ENCODE measurements around the gene DAAM2.

Gene DAAM2

DNA sequence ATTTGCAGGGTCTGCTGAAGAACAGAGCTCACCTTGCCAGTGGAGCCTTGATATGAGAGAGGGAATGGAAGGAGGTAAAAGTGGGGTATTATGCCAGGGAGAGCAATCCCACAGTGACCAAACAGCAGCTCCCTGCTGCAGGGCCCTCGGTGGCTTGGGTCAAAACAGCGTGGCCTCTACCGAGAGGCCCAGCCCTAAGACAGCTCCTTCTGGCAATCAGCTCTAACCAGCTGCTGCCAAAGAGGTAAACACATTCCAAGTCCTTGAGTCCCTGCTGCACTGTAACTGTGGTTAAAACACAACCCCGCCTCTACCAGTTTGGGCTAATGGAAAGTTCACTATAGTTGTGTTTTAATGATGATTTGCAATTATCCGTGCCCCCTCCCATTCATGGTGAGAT lies 1.4 kb upstream of the DAAM2 start:
- DNase-seq = no peak

DNA sequence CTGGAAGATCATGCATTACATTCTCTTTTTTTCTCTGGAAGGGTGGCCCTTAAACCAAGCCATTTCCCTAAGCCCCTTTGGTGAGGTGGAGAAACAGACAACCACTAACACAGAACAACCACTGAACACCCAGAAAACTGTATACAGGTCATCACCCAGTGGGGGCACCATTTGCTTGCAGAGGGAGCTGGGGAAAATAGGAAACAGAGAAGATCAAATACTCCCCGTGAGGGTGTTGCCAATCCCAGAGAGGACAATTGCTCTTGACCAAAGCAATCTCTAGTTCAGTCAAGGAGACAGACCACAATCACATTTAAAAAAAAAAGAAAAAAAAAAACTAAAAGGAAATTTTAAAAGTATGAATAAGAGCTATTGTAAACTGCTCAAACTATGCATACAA lies 865 bp upstream of the DAAM2 start:
- DNase-seq = no peak

DNA sequence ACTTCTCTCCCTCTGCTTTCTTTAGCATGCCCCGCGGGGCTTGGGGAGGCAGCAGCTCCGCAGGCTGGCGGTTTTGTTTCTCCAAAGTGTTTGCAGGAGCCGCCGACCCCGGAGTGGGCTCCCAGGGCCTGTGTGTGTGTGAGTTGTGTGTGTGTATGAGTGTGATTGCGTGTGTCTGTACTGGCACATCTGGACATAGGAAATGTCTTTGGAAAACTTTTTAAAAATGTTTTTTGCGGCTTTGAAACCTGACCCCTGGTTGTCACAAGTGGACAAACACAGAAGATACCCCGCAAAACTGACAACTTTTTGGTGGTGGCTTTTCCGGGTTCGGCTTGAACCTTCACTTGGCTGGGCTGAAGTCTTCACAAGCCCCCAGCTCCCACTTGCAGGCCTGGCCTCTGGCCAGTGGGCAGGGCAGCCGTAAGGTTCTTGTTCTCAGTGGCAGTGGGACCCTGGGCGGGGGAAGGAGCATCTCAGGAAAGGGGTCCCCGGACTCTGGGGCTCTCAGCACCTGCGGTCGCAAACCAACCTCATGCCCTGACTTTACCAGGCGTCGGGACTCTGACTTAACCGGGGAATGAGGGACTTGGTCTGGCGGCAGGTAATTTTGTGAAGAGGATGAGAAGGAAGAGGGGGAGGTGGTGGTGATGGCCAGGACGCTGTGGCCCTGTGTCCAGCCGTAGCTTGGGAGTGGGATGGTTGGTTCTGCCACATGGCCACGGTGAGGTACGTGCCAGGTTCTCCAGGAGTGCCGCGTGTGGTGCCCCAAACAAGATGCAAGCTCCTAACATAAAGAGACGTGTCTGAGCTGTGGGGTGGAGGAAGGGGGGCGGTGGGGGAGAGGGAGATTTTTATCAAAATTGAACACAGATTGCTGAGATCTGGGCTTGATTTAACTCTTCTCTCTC lies 619 bp downstream of the DAAM2 start:
- no peak for DNase-seq

DNA sequence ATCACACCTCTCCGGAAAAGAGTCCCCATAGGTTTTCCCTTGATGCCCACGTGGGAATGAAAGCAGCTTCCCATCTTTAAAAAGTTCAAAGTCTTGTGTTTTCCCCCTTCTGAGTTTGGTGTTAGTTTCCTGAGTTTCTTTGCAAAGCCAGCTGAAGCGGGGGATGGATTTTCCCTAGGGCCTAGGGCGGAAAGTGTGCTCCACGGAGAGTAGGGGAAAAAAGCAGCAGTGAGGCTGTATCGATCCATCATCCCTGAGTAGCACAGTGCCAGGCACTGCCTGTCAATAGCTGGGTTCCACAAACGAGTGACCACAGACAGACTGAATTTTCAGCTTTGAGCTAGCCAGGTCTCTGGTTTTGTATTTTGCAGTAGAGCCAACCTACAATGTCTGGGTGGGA lies 1.3 kb downstream of the DAAM2 start:
- DNase-seq = no peak

DNA sequence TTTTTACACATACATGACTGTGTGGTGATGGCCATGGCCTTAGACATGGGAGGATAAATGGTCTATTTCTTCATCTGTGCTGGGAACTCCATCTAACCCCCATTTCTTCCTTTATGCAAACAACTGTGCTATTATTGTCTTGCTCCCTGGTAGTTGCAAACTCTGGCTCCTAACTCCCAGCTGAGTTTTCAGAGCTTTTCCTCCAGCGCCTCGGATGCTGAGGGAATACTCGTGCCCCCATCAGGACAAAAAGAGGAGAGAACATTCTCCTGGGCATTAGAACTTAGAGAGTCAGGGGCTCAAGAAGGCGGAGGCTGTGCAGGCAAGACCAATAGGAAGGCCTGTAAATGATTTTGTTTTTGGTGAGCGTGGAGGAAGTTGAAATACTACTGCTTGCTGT lies 2.1 kb downstream of the DAAM2 start:
- no peak for DNase-seq

DNA sequence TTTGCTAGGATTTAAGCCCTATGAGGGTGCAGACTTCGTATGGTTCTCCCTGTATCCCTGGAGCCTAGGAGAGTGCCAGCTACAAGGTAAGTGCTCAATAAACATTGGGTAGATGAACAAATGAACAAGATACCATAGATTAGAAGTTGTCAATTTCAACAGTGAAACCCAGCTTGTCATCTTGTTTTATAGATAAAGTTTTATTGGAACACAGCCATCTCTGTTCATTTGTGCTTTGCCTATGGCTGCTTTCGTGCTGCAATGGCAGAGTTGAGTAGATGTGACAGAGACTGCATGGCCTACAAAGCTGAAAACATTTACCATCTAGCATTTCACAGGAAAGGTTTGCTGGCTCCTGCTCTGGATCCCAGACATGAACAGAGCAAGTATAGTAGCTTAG lies 5.6 kb downstream of the DAAM2 start:
- DNase-seq = no peak

DNA sequence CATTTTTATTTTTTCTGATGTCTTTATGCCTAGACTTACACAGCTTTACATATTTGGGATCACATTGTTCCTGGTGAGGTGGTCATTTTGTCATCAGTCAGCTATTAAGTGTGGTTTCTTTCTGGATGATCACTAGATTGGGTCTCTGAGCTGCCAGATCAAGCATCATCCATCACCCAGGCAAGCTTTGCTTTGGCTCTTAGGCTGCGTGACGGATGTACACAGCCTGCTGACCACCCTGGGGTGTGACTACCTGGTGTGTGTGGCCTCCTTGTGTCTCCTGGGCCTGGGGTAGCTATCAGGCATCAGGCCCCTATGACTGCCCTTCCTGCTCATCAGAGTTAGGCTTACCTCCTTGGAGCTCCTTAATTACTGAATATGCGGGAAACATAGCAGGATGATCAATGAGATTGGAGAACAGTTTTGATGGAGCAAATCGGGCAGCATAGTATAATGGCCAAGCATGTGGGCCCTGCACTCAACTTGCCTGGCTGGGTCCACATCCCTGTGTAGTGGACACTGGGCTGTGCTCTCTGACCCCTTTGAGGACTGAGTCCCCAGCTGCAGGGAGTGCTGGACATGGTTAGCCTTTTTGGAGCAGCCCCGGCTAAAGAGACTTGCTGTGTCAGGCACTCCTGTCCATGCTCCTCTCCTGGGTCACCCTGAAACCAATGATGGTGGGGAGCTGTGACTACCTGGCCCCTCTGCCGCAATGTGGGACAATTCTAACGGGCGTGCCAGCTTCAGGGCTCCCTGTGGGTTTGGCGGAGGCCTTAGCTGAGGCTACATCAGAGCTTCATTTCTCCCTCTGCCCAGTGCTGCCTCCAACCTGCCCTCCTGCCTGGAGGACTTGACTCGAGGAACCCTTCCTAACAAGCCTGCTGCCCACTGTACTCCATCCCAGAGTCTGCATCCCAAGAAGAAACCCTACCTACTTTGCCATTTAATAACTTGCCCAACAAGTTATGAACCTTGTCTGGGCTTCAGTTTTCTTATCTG lies 8.2 kb downstream of the DAAM2 start:
- no peak for DNase-seq

DNA sequence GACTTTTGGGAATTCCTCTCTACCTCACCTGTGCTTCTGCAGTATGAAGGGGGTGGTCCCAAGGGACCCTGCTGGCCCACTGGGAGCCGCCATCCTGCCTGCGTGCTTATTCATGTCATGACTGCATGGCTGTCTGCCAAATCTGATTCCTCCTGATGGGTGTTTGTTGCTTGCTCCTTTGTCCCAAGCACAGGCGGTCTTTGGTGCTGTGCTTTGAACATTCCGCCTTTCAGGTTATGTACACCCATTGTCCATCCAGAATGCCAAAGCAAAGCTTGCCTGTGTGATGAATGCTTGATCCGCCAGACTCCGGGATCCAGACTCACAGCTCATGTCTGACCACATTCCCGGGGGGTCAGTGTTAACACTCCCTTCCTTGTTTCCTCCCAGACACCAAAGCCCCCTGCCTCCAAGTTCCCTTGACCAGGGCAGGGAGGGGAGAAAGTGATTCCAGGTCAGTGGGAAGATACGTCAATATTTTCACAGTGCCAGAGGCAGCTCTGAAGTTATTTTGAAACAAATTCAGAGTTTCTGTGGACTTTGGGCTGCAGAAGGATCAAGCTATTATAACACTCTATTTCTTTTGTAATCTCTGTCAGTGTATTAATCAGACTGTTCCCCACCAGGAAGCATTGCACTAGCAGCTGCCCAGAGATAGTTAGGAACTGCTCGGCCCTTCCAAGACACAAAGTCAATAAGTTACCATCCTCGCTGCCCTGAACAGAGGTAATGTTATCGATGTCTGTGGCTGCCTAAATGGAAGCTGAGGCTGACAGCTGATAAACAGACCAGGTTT lies 9.5 kb downstream of the DAAM2 start:
- DNase-seq = no peak

DNA sequence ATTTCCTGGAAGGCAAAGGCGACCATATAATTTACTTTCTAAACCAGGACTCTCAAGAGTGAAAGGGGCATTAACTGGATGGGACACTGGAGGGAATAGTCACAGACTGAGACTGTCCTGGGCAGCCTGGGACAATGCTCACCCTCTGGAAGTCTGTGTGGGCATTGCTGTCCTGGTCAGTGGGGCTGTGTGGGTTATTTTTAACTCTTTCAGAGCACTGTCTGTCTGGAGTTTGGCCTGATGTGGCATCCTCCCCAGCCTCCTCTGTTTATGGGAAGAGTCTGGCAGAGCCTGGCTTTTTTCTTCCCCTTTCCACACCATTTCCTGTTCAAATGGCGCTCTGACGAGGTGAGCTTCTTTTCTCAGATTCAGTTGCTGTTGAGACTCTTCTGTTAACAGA lies 11.7 kb downstream of the DAAM2 start:
- no peak for DNase-seq

DNA sequence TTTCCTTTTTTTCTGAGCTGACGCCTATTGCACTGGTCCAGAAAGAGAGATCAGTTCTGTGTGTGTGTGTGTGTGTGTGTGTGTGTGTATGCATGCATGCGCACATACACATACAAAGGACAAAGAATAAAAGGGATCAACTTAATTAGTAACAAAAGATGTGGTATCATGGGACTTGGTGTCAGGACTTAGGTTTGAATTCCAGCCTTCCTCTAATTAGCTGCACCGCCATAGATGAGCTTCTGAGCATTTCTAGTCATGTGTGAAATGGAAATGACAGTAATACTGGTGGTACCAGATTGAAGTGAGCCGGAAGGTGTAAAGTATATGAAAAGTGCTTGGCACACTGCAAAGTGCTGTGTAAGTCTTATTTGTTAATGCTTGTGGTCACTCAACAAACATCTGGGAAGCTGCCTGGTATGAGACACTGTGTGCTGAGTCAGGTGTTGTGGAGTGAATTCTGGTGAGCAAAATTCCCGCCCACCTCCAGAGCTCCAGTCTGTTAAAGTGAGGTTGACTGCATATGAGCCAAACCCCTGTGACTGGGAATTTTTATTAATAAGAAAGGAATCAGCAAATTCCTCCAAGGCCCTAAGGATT lies 12.4 kb downstream of the DAAM2 start:
- DNase-seq = no peak

DNA sequence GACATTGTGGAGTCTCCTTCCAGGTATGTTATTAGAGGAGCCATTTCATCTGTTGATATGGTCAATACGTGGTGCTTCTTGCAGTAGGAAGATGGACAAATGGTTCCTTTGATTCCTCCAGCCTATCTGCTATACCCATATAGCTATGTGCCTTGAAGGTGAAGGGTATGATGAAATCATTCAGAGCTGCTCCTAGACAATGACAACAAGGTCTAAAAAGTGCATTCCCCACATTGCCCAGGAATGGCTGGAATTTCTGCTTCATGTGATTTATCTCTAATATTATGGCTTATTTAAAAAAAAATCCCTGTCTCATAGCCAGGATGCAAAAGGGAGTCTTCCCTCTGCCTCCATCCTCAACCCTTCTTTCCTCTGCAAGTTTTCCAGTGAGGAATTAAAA lies 14.1 kb downstream of the DAAM2 start:
- no peak for DNase-seq

DNA sequence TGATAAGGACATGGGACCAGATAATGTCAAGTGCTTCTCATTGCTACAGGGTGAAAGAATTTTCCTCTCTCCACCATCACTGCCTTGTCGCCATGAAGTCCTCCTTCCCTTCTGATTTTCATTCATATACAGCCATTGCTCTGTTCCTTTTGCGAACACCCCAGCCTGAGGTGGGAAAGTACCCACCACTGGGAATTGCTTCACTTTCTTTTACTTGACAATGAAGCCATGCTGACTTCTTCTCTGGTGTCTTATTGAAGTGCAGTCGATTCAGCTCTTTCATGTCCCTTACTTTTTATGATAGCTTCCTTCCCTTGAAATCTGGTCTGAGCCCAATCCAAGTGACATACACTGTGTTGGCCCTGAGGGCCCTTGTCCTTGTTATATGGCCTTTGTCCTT lies 16.2 kb downstream of the DAAM2 start:
- DNase-seq = no peak

DNA sequence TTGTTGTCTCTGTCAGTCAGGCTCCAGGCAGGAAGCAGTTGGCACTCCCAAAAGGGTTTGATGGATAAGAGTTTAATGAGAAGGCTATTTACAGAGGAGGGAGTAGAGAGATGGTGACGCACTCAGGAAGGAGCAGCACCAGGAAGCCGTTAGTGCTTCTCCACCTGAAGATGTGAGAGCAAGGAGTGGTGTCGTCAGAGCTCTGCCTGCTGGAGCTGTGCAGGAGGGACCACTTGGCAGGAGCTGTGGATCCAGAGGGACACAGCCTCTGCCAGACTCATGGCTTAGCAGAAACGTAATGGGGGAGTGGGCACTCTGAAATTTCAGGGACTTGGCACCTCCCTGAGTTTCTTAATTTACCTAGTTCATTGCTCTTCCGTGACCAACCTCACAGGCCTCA lies 16.8 kb downstream of the DAAM2 start:
- DNase-seq = no peak

DNA sequence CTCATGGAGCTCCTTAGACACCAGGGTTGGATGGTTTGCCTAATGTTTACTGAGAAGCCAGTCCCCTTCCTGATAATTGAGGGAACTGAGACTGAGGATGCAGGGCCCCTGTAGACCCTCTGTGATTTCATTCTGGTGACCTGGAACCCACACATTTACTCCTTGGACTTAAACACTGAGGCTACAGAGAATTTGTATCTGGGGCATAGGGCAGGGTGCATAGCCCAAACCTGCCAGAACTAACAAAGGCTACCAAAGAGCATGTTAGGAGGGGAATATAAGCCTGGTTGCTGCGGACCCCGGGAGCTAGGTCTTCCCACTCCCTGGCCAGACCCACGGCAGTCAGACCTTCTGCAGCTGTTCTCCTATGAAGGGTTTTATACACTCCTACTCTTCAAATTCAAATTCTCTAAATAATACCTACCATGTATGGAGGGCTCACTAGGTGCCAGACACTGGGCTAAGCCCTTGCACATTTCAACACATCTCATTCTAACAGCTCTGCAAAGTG lies 19.7 kb downstream of the DAAM2 start:
- DNase-seq = no peak

DNA sequence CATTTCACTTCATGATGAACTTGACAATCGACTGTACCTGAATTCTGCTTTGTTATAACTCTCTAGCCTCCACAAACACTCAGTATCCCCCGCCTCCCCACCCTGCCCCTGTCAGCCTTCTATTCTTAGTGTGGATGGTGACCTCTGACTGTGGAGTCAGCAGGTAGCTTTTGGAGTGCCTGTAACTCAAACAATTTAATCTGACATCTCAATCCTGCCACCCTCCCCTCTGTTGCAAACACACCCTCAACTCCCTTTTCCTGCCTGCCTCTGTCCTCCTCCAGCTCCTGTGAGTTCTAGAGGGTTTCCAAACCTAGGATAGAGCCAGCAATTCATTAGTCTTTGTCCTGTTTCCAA lies 20.3 kb downstream of the DAAM2 start:
- no peak for DNase-seq

DNA sequence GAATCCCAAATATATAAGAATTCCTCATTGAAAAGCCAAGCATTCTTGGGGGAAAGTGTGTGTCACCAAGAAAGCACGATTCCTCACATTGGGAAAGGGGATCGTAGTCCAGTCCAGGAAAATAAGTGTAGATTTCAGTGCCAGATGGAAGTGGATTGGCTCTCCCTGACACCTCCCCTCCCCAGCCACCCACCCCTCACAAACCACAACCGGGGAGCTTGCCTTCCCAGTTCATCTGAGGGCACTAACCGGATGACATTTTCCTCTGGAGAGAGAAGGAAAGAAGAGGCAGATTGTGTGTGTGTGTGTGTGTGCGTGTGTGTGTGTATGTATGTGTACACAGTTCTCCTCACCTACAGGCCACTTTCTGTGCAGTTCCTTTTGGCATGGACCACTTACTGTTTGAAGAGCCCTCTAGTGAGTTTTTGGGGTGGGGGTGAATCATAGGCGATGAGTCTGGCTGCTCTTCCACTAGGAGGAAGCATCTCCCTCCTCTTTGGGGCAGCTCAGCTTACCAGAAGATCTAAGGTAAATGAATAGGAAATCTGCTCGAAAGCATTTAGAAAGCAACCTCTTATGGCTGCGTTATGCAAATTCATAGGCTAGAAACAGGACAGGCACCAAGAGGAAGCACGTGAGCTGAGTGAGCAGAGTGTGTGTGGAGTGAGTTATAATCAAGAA lies 20.8 kb downstream of the DAAM2 start:
- DNase-seq = no peak

DNA sequence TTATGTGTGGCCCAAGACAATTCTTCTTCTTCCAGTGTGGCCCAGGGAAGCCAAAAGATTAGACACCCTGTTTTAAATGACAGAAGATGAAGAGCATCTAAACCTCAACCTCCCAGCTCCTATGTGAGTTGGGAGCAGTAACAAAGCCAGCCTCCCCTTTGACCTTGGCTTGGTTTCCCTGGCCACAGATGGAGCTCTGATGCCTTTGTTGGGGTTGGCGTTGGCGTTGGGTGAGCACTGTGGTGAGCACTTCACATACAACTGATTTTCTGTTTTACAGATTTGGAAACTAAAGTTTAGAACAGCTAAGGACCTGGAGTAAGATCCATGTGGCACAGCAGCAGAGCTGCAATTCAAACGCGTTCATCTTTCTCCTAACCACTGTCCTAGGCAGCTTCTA lies 22.1 kb downstream of the DAAM2 start:
- DNase-seq = no peak

DNA sequence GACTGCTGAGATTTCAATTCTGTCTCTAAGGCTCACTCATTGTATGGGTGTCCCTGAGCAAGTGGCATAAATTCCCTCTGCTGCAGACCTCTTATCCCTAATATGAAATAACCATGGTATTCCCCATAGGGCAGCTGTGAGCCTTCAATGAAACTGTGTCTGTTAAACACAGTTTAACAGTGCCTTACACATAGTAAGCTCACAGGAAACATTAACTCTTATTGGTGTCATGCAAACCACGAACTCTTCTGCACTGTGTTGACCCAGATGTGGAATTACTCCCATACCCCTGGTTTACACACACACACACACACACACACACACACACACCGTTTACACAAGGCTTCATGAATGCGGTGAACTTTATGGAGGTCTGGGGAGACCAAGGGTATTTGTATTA lies 23.2 kb downstream of the DAAM2 start:
- DNase-seq = no peak

DNA sequence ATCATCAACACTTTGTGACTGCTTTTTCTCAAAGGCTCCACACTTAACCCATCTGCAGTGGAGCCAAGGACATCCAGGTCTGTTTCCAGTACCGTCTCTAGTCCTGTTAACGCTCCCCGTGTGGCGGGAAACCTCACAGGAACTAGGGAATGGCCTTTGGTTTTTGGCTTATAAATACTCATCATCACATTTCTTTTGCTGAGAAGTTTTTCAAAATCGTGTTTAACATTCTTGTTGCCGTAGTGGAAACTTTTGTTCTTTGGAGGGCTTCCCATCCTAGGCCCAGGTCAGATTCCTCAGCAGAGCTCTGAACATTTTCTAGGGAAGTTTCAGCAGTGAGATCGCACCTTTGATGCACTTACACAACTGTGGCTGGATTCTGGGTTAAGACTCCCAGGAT lies 24.6 kb downstream of the DAAM2 start:
- DNase-seq = no peak

DNA sequence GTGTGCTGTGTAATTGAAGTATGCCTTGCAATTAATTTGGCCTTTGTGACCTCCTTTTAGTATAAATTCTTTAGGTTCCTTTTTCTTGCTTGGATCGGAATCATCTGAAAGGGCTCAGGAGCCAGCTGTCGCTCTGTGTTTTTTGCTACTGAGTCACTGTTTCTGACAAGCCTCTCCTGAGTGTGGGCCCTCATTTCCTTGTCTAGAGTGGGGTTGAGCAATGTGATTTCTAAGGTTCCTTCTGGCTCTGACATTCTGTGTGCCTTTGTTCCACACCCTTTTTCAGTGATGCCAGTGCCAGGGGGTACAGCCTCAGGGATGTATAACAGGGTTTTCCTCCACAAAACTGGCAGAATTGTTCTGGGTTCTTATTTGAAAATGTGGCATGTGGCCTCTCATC lies 26.5 kb downstream of the DAAM2 start:
- no peak for DNase-seq

DNA sequence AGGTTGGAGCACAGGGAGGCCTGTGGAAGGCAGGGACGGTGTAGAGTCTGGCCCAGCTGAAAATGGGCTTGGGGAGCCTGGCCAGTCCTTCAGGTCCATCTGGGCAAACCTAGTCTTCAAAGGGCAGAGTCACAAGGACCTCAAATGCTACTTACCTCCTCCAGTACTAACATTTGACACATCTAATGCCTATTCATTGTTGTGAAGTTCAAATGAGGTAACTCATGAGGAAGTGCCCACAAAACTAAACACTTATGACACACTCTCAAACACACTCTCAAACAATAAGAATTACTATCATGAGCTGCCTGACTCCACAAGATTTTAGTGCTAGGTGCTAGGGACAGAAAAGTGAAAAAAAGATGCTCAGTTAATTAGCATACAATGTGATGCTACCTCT lies 27.1 kb downstream of the DAAM2 start:
- DNase-seq = no peak

DNA sequence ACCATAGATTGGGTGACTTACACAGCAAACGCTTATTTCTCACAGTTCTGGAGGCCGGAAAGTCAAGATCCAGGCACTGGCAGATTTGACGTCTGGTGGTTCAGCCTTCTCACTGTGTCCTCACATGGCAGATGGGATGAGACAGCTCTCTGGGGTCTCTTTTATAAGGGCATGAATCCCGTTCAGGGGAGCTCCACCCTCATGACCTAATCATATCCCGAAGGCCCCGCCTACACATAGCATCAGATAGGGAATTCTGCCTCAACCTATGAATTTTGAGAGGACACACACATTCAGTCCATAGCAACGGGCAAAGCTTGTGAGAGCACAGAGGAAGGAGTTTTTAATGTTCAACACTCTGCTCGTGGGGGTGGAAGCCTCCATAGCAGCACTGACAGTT lies 27.5 kb downstream of the DAAM2 start:
- no peak for DNase-seq
